ENCODE measurements around the gene TFCP2L1. TPM values are rescaled to one million over a fixed set of nuclear protein-coding genes. Genes with fewer than 3 reads are reported as not detected.
A peak's percentile ranks its signal among the peaks of the same experiment; 100 is the strongest.

Gene TFCP2L1
- total and polyA plus RNA-seq, 2 donors (not counting 1 experiment from before 2014, with no cell fraction given), result not detected

- Histone ChIP-seq H3K9me3 (ENCODE audit: control insufficient read depth, insufficient read depth, low read depth, low read length) (no peaks in the 10 kb centered on the region), H3K4me1 (ENCODE audit: control insufficient read depth, extremely low read depth, insufficient read depth, low read length) (no peaks in the 10 kb centered on the region), H2AFZ (ENCODE audit: low read length) (no peak overlapping the region), H4K20me1 (ENCODE audit: control insufficient read depth, extremely low read depth, insufficient read depth, low read length) (no peaks in the 10 kb centered on the region), H3K27ac (ENCODE audit: insufficient read depth, low read length) (no peak overlapping the region), H3K36me3 (ENCODE audit: control insufficient read depth, insufficient read depth, low read length) (no peaks in the 10 kb centered on the region), H3K4me3 (replicated peaks in 1 of 4; ENCODE audit: control extremely low read depth in 1 of 4, insufficient read depth in 1 of 4, low read depth in 3 of 4, low read length in 4 of 4) (no peak overlapping the region), H3K4me2 (ENCODE audit: extremely low read depth, insufficient read depth, low read length) (no peak overlapping the region), H3K27me3 (ENCODE audit: control insufficient read depth, insufficient read depth, low read length) (no peaks in the 10 kb centered on the region), H3K79me2 (ENCODE audit: control insufficient read depth, insufficient read depth, low read length) (no peaks in the 10 kb centered on the region), H3K9ac (ENCODE audit: insufficient read depth, low read length) (no peak overlapping the region)
- TF ChIP-seq CTCF (conservative IDR thresholded peaks at IDR 0.05 in 1 of 2, IDR thresholded peaks at IDR 0.05 in 1 of 2; ENCODE audit: low read depth in 1 of 2, low read length in 2 of 2), result no peak
- TF ChIP-seq EZH2 (IDR thresholded peaks at IDR 0.05; ENCODE audit: low read length, missing control alignments), result no peak
- peak in 1 of 2 donors; percentile 7 for DNase-seq (ENCODE audit: low read depth in 2 of 2)
Measured at GRCh38 chr2:121220995-121221394, 64.0 kb downstream of the TFCP2L1 start.

GRCh38 chr2:121219866-121220265 lies 65.1 kb downstream of the TFCP2L1 start:
- TF ChIP-seq EZH2 (IDR thresholded peaks at IDR 0.05; ENCODE audit: low read length, missing control alignments), result no peak
- no peak for TF ChIP-seq CTCF (conservative IDR thresholded peaks at IDR 0.05 in 1 of 2, IDR thresholded peaks at IDR 0.05 in 1 of 2; ENCODE audit: low read depth in 1 of 2, low read length in 2 of 2)
- Histone ChIP-seq H3K27me3 (ENCODE audit: control insufficient read depth, insufficient read depth, low read length) (no peaks in the 10 kb centered on the region), H3K4me2 (ENCODE audit: extremely low read depth, insufficient read depth, low read length) (no peak overlapping the region), H3K27ac (ENCODE audit: insufficient read depth, low read length) (no peak overlapping the region), H4K20me1 (ENCODE audit: control insufficient read depth, extremely low read depth, insufficient read depth, low read length) (no peaks in the 10 kb centered on the region), H3K36me3 (ENCODE audit: control insufficient read depth, insufficient read depth, low read length) (no peaks in the 10 kb centered on the region), H2AFZ (ENCODE audit: low read length) (no peak overlapping the region), H3K79me2 (ENCODE audit: control insufficient read depth, insufficient read depth, low read length) (no peaks in the 10 kb centered on the region), H3K4me1 (ENCODE audit: control insufficient read depth, extremely low read depth, insufficient read depth, low read length) (no peaks in the 10 kb centered on the region), H3K9ac (ENCODE audit: insufficient read depth, low read length) (no peak overlapping the region), H3K9me3 (ENCODE audit: control insufficient read depth, insufficient read depth, low read depth, low read length) (no peaks in the 10 kb centered on the region), H3K4me3 (replicated peaks in 1 of 4; ENCODE audit: control extremely low read depth in 1 of 4, insufficient read depth in 1 of 4, low read depth in 3 of 4, low read length in 4 of 4) (no peak overlapping the region)
- DNase-seq (ENCODE audit: low read depth in 2 of 2), result no peak

- Histone ChIP-seq H3K4me3 (replicated peaks in 1 of 4; ENCODE audit: control extremely low read depth in 1 of 4, insufficient read depth in 1 of 4, low read depth in 3 of 4, low read length in 4 of 4) (no peak overlapping the region), H3K79me2 (ENCODE audit: control insufficient read depth, insufficient read depth, low read length) (no peaks in the 10 kb centered on the region), H3K36me3 (ENCODE audit: control insufficient read depth, insufficient read depth, low read length) (no peaks in the 10 kb centered on the region), H4K20me1 (ENCODE audit: control insufficient read depth, extremely low read depth, insufficient read depth, low read length) (no peaks in the 10 kb centered on the region), H3K4me2 (ENCODE audit: extremely low read depth, insufficient read depth, low read length) (no peak overlapping the region), H3K4me1 (ENCODE audit: control insufficient read depth, extremely low read depth, insufficient read depth, low read length) (no peaks in the 10 kb centered on the region), H3K27ac (ENCODE audit: insufficient read depth, low read length) (no peak overlapping the region), H2AFZ (ENCODE audit: low read length) (no peak overlapping the region), H3K9ac (ENCODE audit: insufficient read depth, low read length) (no peak overlapping the region), H3K27me3 (ENCODE audit: control insufficient read depth, insufficient read depth, low read length) (no peaks in the 10 kb centered on the region), H3K9me3 (ENCODE audit: control insufficient read depth, insufficient read depth, low read depth, low read length) (no peaks in the 10 kb centered on the region)
- no peak for DNase-seq (ENCODE audit: low read depth in 2 of 2)
- no peak for TF ChIP-seq EZH2 (IDR thresholded peaks at IDR 0.05; ENCODE audit: low read length, missing control alignments)
- no peak for TF ChIP-seq CTCF (conservative IDR thresholded peaks at IDR 0.05 in 1 of 2, IDR thresholded peaks at IDR 0.05 in 1 of 2; ENCODE audit: low read depth in 1 of 2, low read length in 2 of 2)
Measured at GRCh38 chr2:121218386-121218938, 66.5 kb downstream of the TFCP2L1 start.

Data from fibroblast of lung (primary cell).